COLO668 (cell line): Measurements from ENCODE around the gene AP1G2.

Experiments used
- DNase-seq: peaks from one replicate; lab custom pipeline; 2025; ENCODE audit not compliant: unreplicated experiment; lab: John Stamatoyannopoulos, UW

The AP1G2 gene, protein sequence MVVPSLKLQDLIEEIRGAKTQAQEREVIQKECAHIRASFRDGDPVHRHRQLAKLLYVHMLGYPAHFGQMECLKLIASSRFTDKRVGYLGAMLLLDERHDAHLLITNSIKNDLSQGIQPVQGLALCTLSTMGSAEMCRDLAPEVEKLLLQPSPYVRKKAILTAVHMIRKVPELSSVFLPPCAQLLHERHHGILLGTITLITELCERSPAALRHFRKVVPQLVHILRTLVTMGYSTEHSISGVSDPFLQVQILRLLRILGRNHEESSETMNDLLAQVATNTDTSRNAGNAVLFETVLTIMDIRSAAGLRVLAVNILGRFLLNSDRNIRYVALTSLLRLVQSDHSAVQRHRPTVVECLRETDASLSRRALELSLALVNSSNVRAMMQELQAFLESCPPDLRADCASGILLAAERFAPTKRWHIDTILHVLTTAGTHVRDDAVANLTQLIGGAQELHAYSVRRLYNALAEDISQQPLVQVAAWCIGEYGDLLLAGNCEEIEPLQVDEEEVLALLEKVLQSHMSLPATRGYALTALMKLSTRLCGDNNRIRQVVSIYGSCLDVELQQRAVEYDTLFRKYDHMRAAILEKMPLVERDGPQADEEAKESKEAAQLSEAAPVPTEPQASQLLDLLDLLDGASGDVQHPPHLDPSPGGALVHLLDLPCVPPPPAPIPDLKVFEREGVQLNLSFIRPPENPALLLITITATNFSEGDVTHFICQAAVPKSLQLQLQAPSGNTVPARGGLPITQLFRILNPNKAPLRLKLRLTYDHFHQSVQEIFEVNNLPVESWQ

DNA sequence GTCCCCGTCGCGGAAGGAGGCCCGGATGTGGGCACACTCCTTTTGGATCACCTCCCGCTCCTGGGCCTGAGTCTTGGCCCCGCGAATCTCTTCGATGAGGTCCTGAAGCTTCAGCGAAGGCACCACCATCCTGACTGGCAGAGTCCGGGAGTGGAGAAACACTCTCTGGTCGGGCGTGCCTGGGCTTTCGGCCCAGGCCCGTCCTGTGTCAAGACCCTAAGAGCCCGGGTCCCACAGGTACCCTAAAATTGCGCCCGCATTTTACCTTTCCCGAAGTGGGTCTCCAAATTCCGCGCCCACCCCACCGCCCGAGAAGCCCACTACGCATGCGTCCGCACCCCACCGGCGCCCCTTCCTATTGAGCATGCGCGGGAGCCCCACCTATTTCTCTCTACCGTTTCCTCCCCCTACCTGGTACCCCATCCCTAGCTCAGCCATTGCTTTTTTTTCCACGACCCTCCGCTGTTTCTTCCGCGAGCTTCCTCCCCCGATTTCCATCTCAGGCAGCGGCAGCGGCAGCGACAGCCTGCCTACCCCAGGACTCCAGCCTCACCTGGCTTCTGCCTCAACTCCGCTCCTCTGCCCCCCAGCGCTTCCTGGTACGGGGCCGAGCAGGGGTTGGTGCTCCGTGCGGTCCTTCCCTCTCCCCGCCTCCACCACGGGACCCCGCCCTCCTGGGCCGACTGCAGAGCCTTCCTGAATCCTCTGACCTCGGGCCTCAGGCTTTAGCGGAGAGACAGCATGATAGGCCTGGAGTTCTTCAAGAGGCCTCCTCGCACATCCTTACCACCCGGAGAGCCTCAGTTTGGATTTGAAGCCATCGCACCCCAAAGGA is at the start of gene AP1G2:
TSS of gene AP1G2 (minus strand) at position 606 of the 835 bp plus-strand sequence. CDS start at position 129, 477 bp downstream.
- peak; percentile 94 for DNase-seq

DNA sequence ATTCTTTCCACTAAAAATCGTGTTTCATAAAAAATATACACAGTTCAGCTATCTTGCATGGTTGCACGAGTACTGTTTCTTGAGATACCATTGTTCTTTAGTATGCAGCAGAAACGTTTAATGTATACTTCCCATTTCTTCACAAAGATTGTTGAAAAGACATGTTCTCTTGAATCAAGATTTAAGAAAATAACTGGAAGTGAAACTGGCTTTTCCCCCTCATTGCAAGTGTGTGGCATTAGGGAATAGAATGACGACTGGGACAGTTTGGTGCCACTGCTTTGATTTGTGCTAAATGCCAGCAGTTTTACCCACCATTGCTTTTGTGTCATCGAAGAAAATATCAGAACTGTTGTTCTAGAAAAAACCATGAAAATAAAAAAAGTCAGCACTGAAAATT is 48.3 kb upstream of the AP1G2 start:
- DNase-seq = no peak

DNA sequence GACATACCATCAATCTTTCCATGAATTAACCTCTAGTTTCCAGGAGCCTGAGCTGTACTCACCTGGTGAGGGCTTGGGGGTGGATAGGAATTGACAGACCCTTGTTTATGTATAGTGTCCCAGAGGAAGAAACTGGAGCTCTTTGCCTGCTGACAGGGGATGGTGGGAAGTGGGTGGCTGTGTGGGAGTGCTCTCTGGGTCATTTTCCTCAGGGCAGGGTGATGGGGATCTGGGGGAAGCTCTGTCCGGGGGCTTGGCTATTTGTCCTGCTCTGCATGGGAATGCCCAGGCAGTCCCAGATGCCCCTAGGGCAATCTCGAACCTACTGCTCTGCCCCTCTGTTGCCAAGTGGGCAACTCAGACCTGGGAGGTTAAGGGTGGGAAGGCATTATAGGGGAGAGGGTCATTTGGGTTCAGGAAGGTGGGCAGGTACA is 46.8 kb upstream of the AP1G2 start:
- no peak for DNase-seq

DNA sequence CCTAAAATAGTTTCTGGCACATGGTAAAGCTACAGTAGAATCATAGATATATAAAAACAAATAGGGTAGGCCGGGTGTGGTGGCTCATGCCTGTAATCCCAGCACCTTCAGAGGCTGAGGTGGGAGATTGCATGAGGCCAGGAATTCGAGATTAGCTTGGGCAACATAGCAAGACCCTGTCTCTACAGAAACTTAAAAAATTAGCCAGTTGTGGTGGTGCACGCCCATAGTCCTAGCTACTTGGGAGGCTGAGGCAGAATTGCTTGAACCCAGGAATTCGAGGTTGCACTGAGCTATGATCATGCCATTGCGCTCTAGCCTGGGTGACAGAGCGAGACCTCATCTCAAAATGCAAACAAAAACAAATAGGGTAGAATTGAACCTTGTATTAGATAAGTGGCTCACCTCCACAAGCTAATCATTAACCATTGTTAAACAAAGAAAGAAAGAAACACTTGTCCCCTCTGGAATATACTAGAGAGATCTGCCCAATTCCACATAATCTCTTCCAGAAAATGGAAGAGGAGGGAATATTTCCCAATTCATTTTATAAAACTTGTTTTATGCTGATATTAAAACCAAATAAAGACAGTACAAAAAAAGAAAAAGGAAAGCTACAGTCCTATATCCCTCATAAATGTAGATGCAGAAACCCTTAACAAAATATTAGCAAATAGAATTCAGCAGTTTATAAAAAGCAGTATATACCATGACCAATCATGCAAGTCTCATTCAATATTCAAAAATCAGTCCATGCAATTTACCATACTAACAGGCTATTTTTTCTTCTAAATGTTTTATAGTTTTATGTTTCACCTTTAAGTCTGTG is 45.9 kb upstream of the AP1G2 start:
- DNase-seq = peak; percentile 42

DNA sequence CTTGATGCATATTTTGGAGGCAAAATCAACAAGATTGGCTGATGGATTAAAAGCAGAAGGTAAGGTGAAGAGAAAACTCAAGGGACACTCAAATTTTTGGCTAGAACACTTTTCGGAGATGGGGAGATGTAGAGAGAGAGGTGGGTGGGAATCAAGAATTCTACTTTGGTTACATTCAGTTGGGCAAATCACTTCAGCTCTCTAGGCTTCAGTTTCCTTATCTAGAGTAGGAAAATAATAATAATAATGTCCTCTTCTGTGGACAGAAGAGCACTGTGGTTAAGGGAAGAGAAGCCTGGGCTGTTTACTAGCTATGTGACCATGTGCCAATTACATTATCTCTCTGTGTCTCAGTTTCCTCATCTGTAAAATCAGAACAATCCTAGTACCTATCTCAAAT is 45.2 kb upstream of the AP1G2 start:
- no peak for DNase-seq

DNA sequence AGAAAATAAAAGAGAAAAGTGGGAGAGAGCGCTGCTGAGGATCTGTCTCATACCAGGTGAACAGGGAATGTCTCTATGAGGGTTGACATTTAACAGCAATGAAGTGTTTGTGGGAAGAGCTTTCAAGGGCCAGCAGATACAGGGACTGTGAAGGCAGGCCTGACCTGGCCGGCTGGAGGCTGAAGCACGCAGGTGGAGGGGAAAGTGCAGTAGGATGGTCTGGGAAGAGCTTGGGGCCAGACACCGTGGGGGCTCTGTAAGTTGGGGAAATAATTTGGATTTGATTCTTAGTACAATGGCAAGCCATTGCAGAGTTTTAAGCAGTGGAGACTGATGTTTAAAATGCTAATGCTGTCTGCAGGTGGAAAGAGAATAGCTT is 44.8 kb upstream of the AP1G2 start:
- peak; percentile 21 for DNase-seq

DNA sequence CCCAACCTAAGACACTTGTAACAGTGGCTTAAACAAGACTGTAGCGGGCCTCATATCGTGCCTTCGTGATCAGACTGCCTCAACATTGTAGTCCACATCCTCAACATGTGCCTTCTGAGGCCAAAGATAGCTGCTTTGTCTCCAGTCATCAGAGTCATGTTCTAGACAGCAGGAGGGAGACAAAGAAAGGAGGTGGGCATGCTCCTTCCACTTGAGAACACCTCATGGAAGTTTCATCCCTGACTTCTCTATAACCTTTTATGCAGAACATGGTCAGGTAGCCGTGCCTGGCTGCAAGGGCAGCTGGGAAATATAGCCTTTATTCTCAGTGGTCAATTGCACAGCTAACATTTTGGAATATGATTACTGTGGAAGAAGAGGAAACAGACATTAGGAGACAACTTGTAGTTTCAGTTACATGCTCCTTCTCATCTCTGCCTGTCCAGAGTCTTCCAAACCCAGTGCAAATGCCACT is 43.3 kb upstream of the AP1G2 start:
- no peak for DNase-seq

DNA sequence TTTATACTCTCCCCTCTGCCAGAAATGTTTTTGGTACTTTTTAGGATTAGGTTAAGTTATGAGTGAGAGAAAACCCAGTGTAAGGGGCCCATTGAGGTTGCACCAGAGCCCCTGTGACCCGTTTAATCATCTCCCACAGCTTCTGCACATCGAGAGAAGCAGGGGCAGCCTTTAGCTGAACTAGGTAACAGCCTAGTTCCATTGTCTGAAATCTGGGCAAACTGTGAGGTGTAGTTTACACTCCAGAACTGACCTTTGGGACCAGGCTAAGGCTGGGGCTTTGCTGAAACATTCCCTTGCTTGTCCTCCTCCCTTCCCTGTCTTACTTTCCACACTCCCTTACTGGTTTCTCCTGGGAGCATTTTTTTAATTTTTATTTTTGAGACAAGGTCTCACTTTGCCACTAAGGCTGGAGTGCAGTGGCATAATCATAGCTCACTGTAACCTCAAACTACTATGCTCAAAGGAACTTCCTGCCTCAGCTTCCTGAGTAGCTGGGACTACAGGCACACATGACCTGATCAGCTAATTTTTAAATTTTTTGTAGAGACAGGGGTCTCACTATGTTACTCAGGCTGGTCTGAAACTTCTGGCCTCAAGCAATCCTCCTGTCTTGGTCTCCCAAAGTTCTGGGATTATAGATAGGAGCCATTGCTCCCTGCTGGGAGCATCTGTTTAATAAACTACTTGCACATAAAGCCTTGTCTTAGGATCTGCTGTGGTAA is 42.7 kb upstream of the AP1G2 start:
- no peak for DNase-seq

DNA sequence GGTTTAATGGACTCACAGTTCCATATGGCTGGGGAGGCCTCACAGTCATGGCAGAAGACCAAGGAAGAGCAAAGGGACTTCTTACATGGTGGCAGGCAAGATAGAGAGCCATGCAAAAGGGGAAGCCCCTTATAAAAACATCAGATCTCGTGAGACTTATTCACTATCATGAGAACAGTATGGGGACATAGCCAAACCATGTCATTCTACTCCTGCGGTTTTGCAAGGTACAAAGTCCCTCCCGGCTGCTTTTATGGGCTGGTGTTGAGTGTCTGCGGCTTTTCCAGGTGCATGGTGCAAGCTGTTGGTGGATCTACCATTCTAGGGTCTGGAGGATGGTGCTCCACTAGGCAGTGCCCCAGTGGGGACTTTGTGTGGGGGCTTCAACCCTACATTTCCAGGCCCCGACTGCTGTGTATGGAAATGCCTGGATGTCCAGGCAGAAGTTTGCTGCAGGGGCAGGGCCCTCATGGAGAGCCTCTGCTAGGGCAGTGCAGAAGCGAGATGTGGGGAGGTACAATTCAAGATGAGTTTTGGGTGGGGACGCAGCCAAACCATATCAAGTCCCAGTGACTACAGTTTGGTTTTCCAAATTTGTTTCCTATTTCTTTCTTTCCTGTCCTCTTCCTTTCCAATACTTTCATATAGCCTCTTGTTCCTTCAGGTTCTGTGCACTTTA is 42.0 kb upstream of the AP1G2 start:
- peak; percentile 17 for DNase-seq

DNA sequence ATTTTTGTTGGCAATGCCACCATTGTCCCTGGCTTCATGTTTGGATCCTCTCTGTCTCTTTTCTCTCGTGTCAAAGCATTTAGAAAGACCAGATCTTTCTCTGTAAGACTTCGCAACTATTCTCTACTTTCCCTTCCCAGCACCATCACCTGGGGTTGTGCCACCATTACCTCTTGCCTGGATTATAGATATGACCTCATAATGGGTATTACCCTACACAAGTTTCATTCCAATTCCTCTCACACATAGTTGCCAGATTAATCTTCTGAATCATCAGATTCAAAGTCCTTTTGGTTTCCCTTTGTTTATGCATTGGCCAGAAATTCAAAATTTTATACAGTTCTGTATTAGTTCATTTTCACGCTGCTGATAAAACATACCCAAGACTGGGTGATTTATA is 41.4 kb upstream of the AP1G2 start:
- DNase-seq = no peak

DNA sequence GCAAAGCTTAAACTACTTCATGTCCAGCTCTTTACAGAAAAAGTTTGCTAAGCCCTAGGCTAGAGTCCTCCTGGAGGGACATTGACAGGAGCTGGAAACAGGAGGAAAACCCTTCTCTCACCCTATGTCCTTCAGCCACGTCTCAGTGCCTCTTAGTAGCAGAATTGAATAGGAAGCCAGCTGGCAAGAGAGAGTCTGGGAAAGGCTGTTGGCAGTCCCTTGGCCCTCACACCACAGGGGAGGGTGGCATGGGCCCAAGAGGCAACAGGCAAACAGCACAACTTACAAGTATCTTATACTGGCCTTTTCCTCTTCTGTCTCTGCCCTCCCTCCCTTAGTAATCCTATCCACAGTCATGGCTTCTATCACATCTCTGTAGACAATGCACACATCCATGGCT is 40.9 kb upstream of the AP1G2 start:
- DNase-seq = no peak

DNA sequence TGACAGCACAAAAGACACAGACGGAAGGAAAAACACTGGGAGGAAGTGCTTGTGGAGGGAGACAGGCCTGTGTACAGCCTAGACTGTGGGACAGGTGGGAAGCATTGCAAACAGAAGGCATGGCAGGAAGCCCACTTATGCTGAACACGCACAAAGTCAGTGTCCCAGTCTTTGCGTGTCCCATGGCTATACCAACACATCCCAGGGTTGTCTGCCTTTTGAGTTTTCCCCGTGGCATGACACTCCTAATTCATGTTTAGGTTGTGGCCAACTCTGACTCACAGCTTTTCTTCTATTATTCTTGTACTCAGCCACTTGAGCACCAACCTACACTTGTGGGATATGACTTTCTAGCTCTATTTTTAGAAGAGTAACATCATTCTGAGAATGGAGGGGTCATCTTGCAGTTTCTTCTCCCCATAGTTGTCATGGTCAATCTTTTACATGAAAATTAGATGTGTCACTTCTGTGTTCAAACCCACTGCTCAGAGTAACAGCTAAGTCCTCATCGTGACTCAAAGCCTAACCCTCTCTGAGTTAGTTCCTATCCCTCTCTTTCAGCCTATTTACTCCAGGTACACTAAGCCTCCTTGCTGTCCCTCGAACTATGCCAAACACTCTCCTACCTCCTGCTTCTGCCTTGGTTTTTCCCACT is 38.5 kb upstream of the AP1G2 start:
- no peak for DNase-seq

DNA sequence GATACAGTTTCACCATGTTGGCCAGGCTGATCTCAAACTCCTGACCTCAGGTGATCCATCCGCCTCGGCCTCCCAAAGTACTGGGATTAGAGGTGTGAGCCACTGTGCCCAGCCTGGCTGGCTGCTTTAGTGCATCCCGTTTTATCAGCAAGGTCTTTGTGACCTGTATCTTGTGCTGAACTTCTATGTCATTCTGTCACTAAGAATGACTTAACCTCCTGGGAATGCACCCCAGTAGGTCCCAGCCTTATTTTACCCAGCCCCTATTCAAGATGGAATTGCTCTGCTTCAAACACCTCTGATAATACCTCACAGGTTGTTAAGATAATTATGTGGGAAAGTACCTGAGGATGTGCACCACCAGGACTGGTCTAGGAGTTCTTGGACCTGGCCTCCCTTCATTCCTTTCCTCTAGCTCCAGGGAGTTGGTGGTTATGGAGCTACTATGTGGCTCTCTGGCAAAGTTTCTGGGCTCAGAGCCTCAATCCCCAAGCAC is 37.1 kb upstream of the AP1G2 start:
- no peak for DNase-seq

DNA sequence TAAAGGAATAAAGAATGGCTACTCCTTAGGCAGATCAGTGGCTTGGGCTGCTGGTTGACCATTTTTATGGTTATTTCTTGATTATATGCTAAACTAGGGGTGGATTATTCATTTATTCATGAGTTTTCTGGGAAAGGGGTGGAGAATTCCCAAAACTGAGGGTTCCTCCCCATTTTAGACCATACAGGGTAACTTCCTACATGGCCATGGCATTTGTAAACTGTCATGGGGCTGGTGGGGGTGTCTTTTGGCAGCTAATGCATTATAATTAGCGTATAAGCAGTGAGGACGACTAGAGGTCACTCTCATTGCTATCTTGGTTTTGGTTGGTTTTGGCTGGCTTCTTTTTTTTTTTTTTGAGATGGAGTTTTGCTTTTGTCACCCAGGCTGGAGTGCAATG is 36.6 kb upstream of the AP1G2 start:
- DNase-seq = no peak

DNA sequence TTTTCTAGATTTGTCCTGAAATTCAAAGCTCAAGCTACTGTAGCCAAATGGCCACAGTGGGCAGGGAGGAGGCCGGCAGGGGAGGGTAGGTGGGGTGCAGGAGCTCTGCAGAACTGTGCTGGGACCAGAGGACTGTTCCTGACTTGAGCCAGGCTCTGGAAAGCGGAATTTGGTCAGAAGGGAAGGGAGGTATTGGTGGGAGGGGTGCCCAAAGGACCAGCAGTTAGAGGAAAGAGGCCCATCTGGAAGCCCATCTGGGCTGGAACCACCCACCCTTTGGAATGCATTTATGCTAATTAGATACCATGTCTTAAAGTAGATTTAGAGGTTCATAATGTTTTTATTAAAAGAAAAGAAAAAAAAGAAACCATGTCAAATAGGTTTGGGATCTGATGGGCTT is 35.5 kb upstream of the AP1G2 start:
- DNase-seq = no peak

DNA sequence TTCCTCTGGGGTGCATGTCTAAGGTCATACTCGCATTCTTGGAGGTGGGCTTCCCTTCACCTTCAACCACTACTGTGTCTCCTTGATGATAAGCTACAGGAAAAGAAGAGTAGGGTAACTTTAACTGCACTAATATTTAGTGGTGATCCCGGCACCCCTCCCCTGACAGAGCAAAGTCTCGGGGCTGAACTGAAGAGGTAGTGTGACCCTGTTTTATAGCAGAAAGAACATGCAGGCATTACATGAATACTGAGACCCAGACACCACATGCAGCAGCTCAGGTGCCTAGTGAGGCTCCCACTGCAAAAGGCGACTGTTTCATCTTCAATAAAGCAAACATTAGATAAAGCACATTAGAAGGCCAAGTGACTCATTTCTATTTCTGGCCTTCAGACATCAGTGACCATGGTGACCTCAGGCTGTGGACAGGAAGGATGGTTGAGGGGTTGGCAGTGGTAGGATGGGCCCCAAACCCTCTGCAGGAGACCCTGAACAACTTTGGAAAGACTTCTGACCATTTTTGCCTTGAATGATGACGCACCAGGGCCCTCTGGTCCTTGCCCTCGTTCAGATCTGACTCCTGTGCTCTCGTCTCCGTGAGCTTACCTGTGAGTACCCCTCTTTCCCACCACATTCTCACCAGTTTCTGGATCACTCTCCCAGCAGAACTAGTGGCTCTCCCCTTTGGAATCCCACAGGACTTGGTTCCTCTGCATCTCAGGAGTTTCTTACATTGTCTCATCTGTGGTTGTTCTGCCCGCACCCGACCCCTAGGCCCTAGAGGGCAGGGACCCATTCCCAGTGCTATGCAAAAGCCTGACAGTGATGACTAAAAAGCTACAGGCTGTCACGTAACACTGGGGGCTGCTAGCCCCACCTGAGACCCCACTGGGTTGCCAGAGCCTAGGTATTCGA is 34.8 kb upstream of the AP1G2 start:
- DNase-seq = no peak

DNA sequence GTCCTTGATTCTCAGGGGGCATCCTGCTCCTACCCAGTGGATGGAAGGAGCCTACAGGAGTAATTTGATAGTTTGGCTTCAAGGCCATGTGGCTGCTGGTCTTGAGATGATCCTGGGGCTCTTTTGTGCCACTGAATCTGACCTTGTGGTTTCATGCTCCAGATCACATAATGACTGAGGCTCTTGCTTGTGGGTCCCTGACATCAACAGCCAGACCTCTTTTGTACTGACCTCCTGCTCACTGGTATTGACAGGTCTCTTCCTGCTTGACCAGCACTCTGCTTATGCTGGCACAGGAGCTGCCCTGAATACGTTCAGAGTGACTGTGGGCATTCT is 34.2 kb upstream of the AP1G2 start:
- DNase-seq = no peak

DNA sequence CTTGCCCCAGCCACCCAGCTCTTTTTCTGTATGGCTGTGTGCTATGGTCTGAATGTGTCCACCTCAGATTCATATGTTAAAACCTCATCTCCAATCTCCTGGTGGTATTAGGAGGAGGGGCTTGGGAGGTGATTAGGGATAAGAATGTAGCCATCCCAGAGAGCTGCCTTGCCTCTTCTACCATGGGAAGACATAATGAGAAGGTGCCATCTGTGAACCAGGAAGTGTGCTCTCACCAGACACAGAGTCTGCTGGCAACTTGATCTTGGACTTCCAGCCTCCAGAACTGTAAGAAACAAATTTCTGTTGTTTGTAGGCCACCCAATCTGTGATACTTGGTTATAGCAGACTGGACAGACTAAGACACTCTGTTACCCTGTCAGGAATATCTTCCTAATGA is 33.8 kb upstream of the AP1G2 start:
- DNase-seq = no peak
